ENCODE measurements around the gene TNFSF12.

- TF ChIP-seq CTCF (IDR thresholded peaks at IDR 0.05; ENCODE audit: insufficient read depth, low read length, poor library complexity, severe bottlenecking) (no peak), EZH2phosphoT487 (conservative IDR thresholded peaks at IDR 0.05; ENCODE audit: low read length) (no peak)
Measured at GRCh38 chr17:7550344-7550743, 1.5 kb downstream of the TNFSF12 start.

Measured in SU-DHL-6 (cell line).